DMS 273 treated with DMSO at 0.1 percent for 48 hours (cell line): ENCODE results near the gene CNOT6.
A peak's percentile ranks its signal among the peaks of the same experiment; 100 is the strongest.

Source experiments
- DNase-seq: peaks from one replicate; lab custom pipeline; 2025; lab: John Stamatoyannopoulos, UW

The CNOT6 gene

GRCh38 chr5:180600554-180601041 lies 106.4 kb downstream of the CNOT6 start:
- DNase-seq: no peak

GRCh38 chr5:180601591-180602480 lies 107.7 kb downstream of the CNOT6 start:
- DNase-seq: no peak

GRCh38 chr5:180602481-180603075 lies 108.4 kb downstream of the CNOT6 start:
- DNase-seq: no peak

GRCh38 chr5:180603076-180603594 lies 109.0 kb downstream of the CNOT6 start:
- no peak for DNase-seq

GRCh38 chr5:180604271-180604670 lies 110.1 kb downstream of the CNOT6 start:
- no peak for DNase-seq

- DNase-seq: no peak
These were observed 111.5 kb downstream of the CNOT6 start for GRCh38 chr5:180605554-180606214.

- DNase-seq: no peak
These were observed 112.1 kb downstream of the CNOT6 start for GRCh38 chr5:180606215-180606785.

- DNase-seq: no peak
These were observed 113.8 kb downstream of the CNOT6 start for GRCh38 chr5:180607861-180608571.

- no peak for DNase-seq
These were observed 114.6 kb downstream of the CNOT6 start for GRCh38 chr5:180608572-180609310.

GRCh38 chr5:180609386-180609785 lies 115.2 kb downstream of the CNOT6 start:
- no peak for DNase-seq

GRCh38 chr5:180609817-180610550 lies 115.8 kb downstream of the CNOT6 start:
- DNase-seq: no peak

- DNase-seq: no peak
These were observed 117.1 kb downstream of the CNOT6 start for GRCh38 chr5:180611140-180611850.

- DNase-seq: no peak
These were observed 118.5 kb downstream of the CNOT6 start for GRCh38 chr5:180612683-180613082.

- DNase-seq: no peak
These were observed 119.1 kb downstream of the CNOT6 start for GRCh38 chr5:180613188-180613813.

GRCh38 chr5:180613814-180614188 lies 119.6 kb downstream of the CNOT6 start:
- no peak for DNase-seq

- DNase-seq: peak; percentile 25
These were observed 124.3 kb downstream of the CNOT6 start for GRCh38 chr5:180618487-180618828.

- no peak for DNase-seq
These were observed 124.8 kb downstream of the CNOT6 start for GRCh38 chr5:180618829-180619562.

GRCh38 chr5:180619563-180619915 lies 125.4 kb downstream of the CNOT6 start:
- DNase-seq: no peak

GRCh38 chr5:180620014-180620413 lies 125.8 kb downstream of the CNOT6 start:
- no peak for DNase-seq
